SHP77 (cell line): ENCODE measurements around the gene PCP4.
"Not testable (repeated sequence)": the region's sequence is repeated elsewhere in the genome, so short reads cannot be mapped to it uniquely, and the experiment has no call there.

ENCODE experiments used
- DNase-seq, 2 experiments: peaks; one replicate each; lab custom pipeline; 2025; lab: John Stamatoyannopoulos, UW

Gene PCP4

GRCh38 chr21:39866093-39866492 is 1.1 kb upstream of the PCP4 start:
- DNase-seq: no peak

GRCh38 chr21:39869141-39869818 is 2.0 kb downstream of the PCP4 start:
- DNase-seq: no peak

- no peak for DNase-seq
These were observed 6.4 kb downstream of the PCP4 start for GRCh38 chr21:39873687-39874086.

- DNase-seq: no peak
These were observed 7.0 kb downstream of the PCP4 start for GRCh38 chr21:39874206-39874605.

GRCh38 chr21:39874759-39875158 is 7.5 kb downstream of the PCP4 start:
- no peak for DNase-seq

- DNase-seq: no peak
These were observed 14.4 kb downstream of the PCP4 start for GRCh38 chr21:39881661-39882060.

- DNase-seq: no peak
These were observed 15.1 kb downstream of the PCP4 start for GRCh38 chr21:39882151-39882838.

- no peak for DNase-seq
These were observed 15.6 kb downstream of the PCP4 start for GRCh38 chr21:39882839-39883195.

- no peak for DNase-seq
These were observed 18.0 kb downstream of the PCP4 start for GRCh38 chr21:39885119-39885848.

- no peak for DNase-seq
These were observed 21.6 kb downstream of the PCP4 start for GRCh38 chr21:39888848-39889247.

- DNase-seq: no peak
These were observed 23.9 kb downstream of the PCP4 start for GRCh38 chr21:39891111-39891510.

GRCh38 chr21:39891863-39892262 is 24.6 kb downstream of the PCP4 start:
- not testable (repeated sequence) for DNase-seq

GRCh38 chr21:39900491-39900890 is 33.3 kb downstream of the PCP4 start:
- DNase-seq: no peak

- DNase-seq: no peak
These were observed 33.7 kb downstream of the PCP4 start for GRCh38 chr21:39900911-39901310.

- DNase-seq: no peak
These were observed 35.7 kb downstream of the PCP4 start for GRCh38 chr21:39902986-39903385.

GRCh38 chr21:39904457-39904856 is 37.2 kb downstream of the PCP4 start:
- DNase-seq: no peak

GRCh38 chr21:39908265-39908923 is 41.2 kb downstream of the PCP4 start:
- no peak for DNase-seq

- DNase-seq: peak; percentile 13 to 22
These were observed 44.3 kb downstream of the PCP4 start for GRCh38 chr21:39911286-39912199.

- no peak for DNase-seq
These were observed 46.6 kb downstream of the PCP4 start for GRCh38 chr21:39913706-39914305.

- no peak for DNase-seq
These were observed 48.6 kb downstream of the PCP4 start for GRCh38 chr21:39915881-39916280.

GRCh38 chr21:39918558-39918957 is 51.3 kb downstream of the PCP4 start:
- no peak for DNase-seq
